HCT116 (cell line): ENCODE results near the gene LRP1B. TPM values are rescaled to one million over a fixed set of nuclear protein-coding genes. Genes with fewer than 3 reads are reported as not detected.

Experiments
- ATAC-seq: fragments of 200-7000 bp; cut with Tn5 transposase; 2 replicates; pipeline ENCODE4 v1.9.1; 2020; ENCODE audit warnings: mild to moderate bottlenecking, moderate library complexity
- BruUV-seq: library from RNA; stranded (reverse); fragments of 400-500 nt; replicated peaks from 2 replicates; lab custom pipeline; 2021; lab: Mats Ljungman, UMichigan
- CTCF ChIA-PET: fragments of 300-600 bp; sonication (Branson Sonifier 250); formaldehyde crosslinking; loops from one replicate; lab custom pipeline; 2021; ENCODE audit warnings: antibody characterized with exemption; lab: Charles Lee
- POLR2A ChIA-PET: fragments of 300-600, 350-600 bp; sonication (Branson Sonifier 250); formaldehyde crosslinking; loops from one replicate; lab custom pipeline; 2021; ENCODE audit warnings: antibody characterized with exemption; lab: Charles Lee
- RAD21 ChIA-PET, 2 experiments: fragments of 300-600 bp; sonication (Branson Sonifier 250); formaldehyde crosslinking; loops; one replicate each; lab custom pipeline; 2023; ENCODE audit warnings: low total read pairs in 2 of 2; ENCODE audit not compliant: uncharacterized antibody in 2 of 2, unreplicated experiment in 2 of 2, low non-redundant PET in 1 of 2; lab: Charles Lee
- DNase-seq: peaks from one replicate; pipeline ENCODE4 v3.0.0-alpha.2; 2010; ENCODE audit warnings: low read depth, low spot score
- H2AFZ ChIP-seq: fragments of 200-600 bp; shearing (Covaris generic), sonication (generic); 2 replicates; pipeline ENCODE4 v1.6.1; 2017; ENCODE audit warnings: low read depth, mixed run types, mixed read lengths, antibody characterized with exemption, low read length; ENCODE audit not compliant: poor library complexity, severe bottlenecking
- H3K27ac ChIP-seq: 2 replicates; pipeline ENCODE4 v1.5.1; 2012; ENCODE audit warnings: low read depth, low read length
- H3K27me3 ChIP-seq: fragments of 200-600 bp; sonication (generic); 2 replicates; pipeline ENCODE4 v1.6.1; 2016; ENCODE audit warnings: mixed run types, low read length, mixed read lengths; ENCODE audit not compliant: insufficient read depth
- H3K36me3 ChIP-seq, 2 experiments: fragments of 200-500 bp in 1 of 2; fragments of 200-600 bp in 1 of 2; sonication (Bioruptor generic) in 1 of 2; sonication (generic) in 1 of 2; 2 replicates each; pipeline versions ENCODE4 v1.5.1 to v1.6.1; 2014 to 2016; ENCODE audit warnings: low read length in 2 of 2, inconsistent platforms in 1 of 2, mixed read lengths in 1 of 2, mixed run types in 1 of 2; ENCODE audit not compliant: insufficient read depth in 2 of 2, control insufficient read depth in 1 of 2
- H3K4me1 ChIP-seq, 2 experiments: fragments of 200-600 bp in 1 of 2; sonication (generic) in 1 of 2; 2 replicates each; pipeline versions ENCODE4 v1.5.1 to v1.6.1; 2012 to 2017; ENCODE audit warnings: low read length in 2 of 2, inconsistent platforms in 1 of 2, mild to moderate bottlenecking in 1 of 2, mixed read lengths in 1 of 2, mixed run types in 1 of 2, moderate library complexity in 1 of 2; ENCODE audit not compliant: insufficient read depth in 2 of 2, control insufficient read depth in 1 of 2
- H3K4me2 ChIP-seq: fragments of 200-600 bp; sonication (generic); 2 replicates; pipeline ENCODE4 v1.6.1; 2017; ENCODE audit warnings: mixed run types, low read length, mixed read lengths
- H3K4me3 ChIP-seq, 2 experiments: fragments of 200-600 bp in 1 of 2; sonication (generic) in 1 of 2; replicated peaks in 1 of 2; 2 replicates each; pipeline ENCODE4 v1.5.1; 2011 to 2016; ENCODE audit warnings: low read length in 2 of 2, control low read depth in 1 of 2, low read depth in 1 of 2, mild to moderate bottlenecking in 1 of 2, mixed read lengths in 1 of 2, mixed run types in 1 of 2
- H3K79me2 ChIP-seq: fragments of 200-600 bp; sonication (generic); 2 replicates; pipeline ENCODE4 v1.6.1; 2017; ENCODE audit warnings: mild to moderate bottlenecking, mixed run types, low read length, moderate library complexity, mixed read lengths; ENCODE audit not compliant: insufficient read depth
- H3K9ac ChIP-seq: fragments of 200-600 bp; sonication (generic); 2 replicates; pipeline ENCODE4 v1.6.1; 2016; ENCODE audit warnings: low read length, mixed read lengths
- H3K9me2 ChIP-seq: fragments of 200-600 bp; sonication (generic), shearing (Covaris generic); 2 replicates; pipeline ENCODE4 v1.6.1; 2017; ENCODE audit warnings: mixed run types, mild to moderate bottlenecking, moderate library complexity; ENCODE audit not compliant: insufficient read depth
- H3K9me3 ChIP-seq, 2 experiments: fragments of 200-500 bp in 1 of 2; fragments of 200-600 bp in 1 of 2; sonication (Bioruptor generic) in 1 of 2; sonication (generic) in 1 of 2; 2 replicates each; pipeline ENCODE4 v1.6.1; 2014 to 2017; ENCODE audit warnings: low read length in 2 of 2, mixed read lengths in 2 of 2, inconsistent platforms in 1 of 2, low read depth in 1 of 2, mild to moderate bottlenecking in 1 of 2, mixed run types in 1 of 2, moderate library complexity in 1 of 2; ENCODE audit not compliant: control insufficient read depth in 1 of 2, insufficient read depth in 1 of 2
- H4K20me1 ChIP-seq: fragments of 200-600 bp; sonication (generic), shearing (Covaris generic); 2 replicates; pipeline ENCODE4 v1.6.1; 2017; ENCODE audit warnings: mixed run types, mild to moderate bottlenecking, moderate library complexity; ENCODE audit not compliant: insufficient read depth
- ATF3 ChIP-seq: IDR thresholded peaks from 2 replicates; pipeline ENCODE4 v1.6.1; 2012
- CTCF ChIP-seq, 3 experiments: fragments of 200-600 bp in 1 of 3; sonication (generic) in 1 of 3; IDR thresholded peaks in 2 of 3; conservative IDR thresholded peaks in 1 of 3; 2 replicates each; pipeline ENCODE4 v1.5.1; 2012 to 2017; ENCODE audit warnings: low read depth in 2 of 3, low read length in 2 of 3, antibody characterized with exemption in 1 of 3, borderline replicate concordance in 1 of 3, control low read depth in 1 of 3, mild to moderate bottlenecking in 1 of 3, mixed read lengths in 1 of 3, mixed run types in 1 of 3, moderate library complexity in 1 of 3; ENCODE audit not compliant: insufficient read depth in 1 of 3
- EGR1 ChIP-seq: IDR thresholded peaks from 2 replicates; pipeline ENCODE4 v1.6.1; 2012; ENCODE audit warnings: low read depth
- ELF1 ChIP-seq: IDR thresholded peaks from 2 replicates; pipeline ENCODE4 v1.6.1; 2012; ENCODE audit warnings: low read depth, borderline replicate concordance
- EZH2 ChIP-seq: fragments of 200-600 bp; sonication (generic); IDR thresholded peaks from 2 replicates; pipeline ENCODE4 v1.6.1; 2017; ENCODE audit warnings: antibody characterized with exemption, mixed run types
- EZH2phosphoT487 ChIP-seq: fragments of 200-600 bp; IDR thresholded peaks from 2 replicates; pipeline ENCODE4 v1.6.1; 2018; ENCODE audit warnings: antibody characterized with exemption, borderline replicate concordance
- FOSL1 ChIP-seq: IDR thresholded peaks from 2 replicates; pipeline ENCODE4 v1.6.1; 2012; ENCODE audit warnings: low read depth
- JUND ChIP-seq: IDR thresholded peaks from 2 replicates; pipeline ENCODE4 v1.6.1; 2012
- MAX ChIP-seq: IDR thresholded peaks from 2 replicates; pipeline ENCODE4 v1.6.1; 2012
- POLR2AphosphoS5 ChIP-seq: IDR thresholded peaks from 2 replicates; pipeline ENCODE4 v1.6.1; 2011; ENCODE audit warnings: mild to moderate bottlenecking, low read depth, low read length, moderate library complexity
- RAD21 ChIP-seq: IDR thresholded peaks from 2 replicates; pipeline ENCODE4 v1.6.1; 2012; ENCODE audit warnings: low read depth, mild to moderate bottlenecking
- REST ChIP-seq: IDR thresholded peaks from 2 replicates; pipeline ENCODE4 v1.6.1; 2012; ENCODE audit warnings: low read depth
- SIN3A ChIP-seq: IDR thresholded peaks from 2 replicates; pipeline ENCODE4 v1.6.1; 2012; ENCODE audit warnings: low read depth
- SP1 ChIP-seq: IDR thresholded peaks from 2 replicates; pipeline ENCODE4 v1.6.1; 2012; ENCODE audit warnings: low read depth
- TCF7L2 ChIP-seq: IDR thresholded peaks from 2 replicates; pipeline ENCODE4 v1.7.0; 2011; ENCODE audit warnings: borderline replicate concordance, inconsistent platforms; ENCODE audit not compliant: insufficient read depth, insufficient read length; ENCODE audit errors: extremely low read depth
- YY1 ChIP-seq: IDR thresholded peaks from 2 replicates; pipeline ENCODE4 v1.6.1; 2011; ENCODE audit warnings: low read length, low read depth, moderate library complexity, mild to moderate bottlenecking; ENCODE audit not compliant: insufficient replicate concordance; ENCODE audit errors: extremely low read depth
- ZFX ChIP-seq: fragments of 450-650 bp; IDR thresholded peaks from 2 replicates; pipeline ENCODE4 v1.6.1; 2017
- intact Hi-C: fragments of 100-400 bp; cut with micrococcal nuclease; formaldehyde crosslinking; loops from 2 replicates; pipeline ENCODE4 v1.10.0; 2022
- total RNA-seq: library from RNA; stranded (reverse); gene quantifications from one replicate; pipeline ENCODE4 v1.2.1, GENCODE V29; 2021; ENCODE audit not compliant: unreplicated experiment

LRP1B gene
- total RNA-seq, 1 experiment from 2014 or later, result 0.34 TPM

- POLR2A ChIA-PET, result no interaction called here
- H3K9ac ChIP-seq, result no peak overlapping the region
- TF ChIP-seq SP1, result no peak
- TF ChIP-seq EZH2phosphoT487, result no peak
- TF ChIP-seq TCF7L2, result no peak
- no peak for TF ChIP-seq REST
- no peak for TF ChIP-seq CTCF (IDR thresholded peaks at IDR 0.05 in 2 of 3, conservative IDR thresholded peaks at IDR 0.05 in 1 of 3; ENCODE audit: borderline replicate concordance in 1 of 3, insufficient read depth in 1 of 3, low read depth in 2 of 3, low read length in 2 of 3)
- TF ChIP-seq JUND, result no peak
- TF ChIP-seq ATF3, result no peak
- TF ChIP-seq POLR2AphosphoS5, result no peak
- TF ChIP-seq FOSL1, result no peak
- no peak for TF ChIP-seq ZFX
- no peak for TF ChIP-seq YY1
- TF ChIP-seq EZH2, result no peak
- TF ChIP-seq ELF1, result no peak
- TF ChIP-seq SIN3A, result no peak
- TF ChIP-seq EGR1, result no peak
- TF ChIP-seq RAD21, result no peak
- TF ChIP-seq MAX, result no peak
- H3K36me3 ChIP-seq, result no peaks in the 10 kb centered on the region
- intact Hi-C loops, result no loop called here
- CTCF ChIA-PET, result no interaction called here
- ATAC-seq (no peak), DNase-seq (no peak)
- no peak overlapping the region for H3K4me3 ChIP-seq
- H3K9me3 ChIP-seq, result no peaks in the 10 kb centered on the region
- no peak overlapping the region for H3K4me2 ChIP-seq
- no TSS peak for BruUV-seq
- RAD21 ChIA-PET, result no interaction called here
- no peaks in the 10 kb centered on the region for H3K27me3 ChIP-seq
- no peak overlapping the region for H3K27ac ChIP-seq
- no peaks in the 10 kb centered on the region for H3K79me2 ChIP-seq
- no peaks in the 10 kb centered on the region for H3K4me1 ChIP-seq
- no peaks in the 10 kb centered on the region for H3K9me2 ChIP-seq
- H4K20me1 ChIP-seq, result no peaks in the 10 kb centered on the region
- no peak overlapping the region for H2AFZ ChIP-seq
Measured at GRCh38 chr2:141522702-141523101, 608.1 kb downstream of the LRP1B start.
